NCI-H345 treated with DMSO at 0.1 percent for 48 hours (cell line): ENCODE measurements around the gene KCNMA1.

Experiments used
- DNase-seq: peaks from one replicate; lab custom pipeline; 2025; ENCODE audit not compliant: unreplicated experiment; lab: John Stamatoyannopoulos, UW

KCNMA1 gene

GRCh38 chr10:77173615-77174461, 463.8 kb downstream of the KCNMA1 start:
- peak; percentile 26 for DNase-seq

GRCh38 chr10:77172086-77172485, 465.5 kb downstream of the KCNMA1 start:
- no peak for DNase-seq

GRCh38 chr10:77168861-77169260, 468.7 kb downstream of the KCNMA1 start:
- DNase-seq: no peak

GRCh38 chr10:77168161-77168560, 469.4 kb downstream of the KCNMA1 start:
- no peak for DNase-seq

- DNase-seq: peak; percentile 45
Measured at GRCh38 chr10:77165445-77166208, 472.0 kb downstream of the KCNMA1 start.

- no peak for DNase-seq
Measured at GRCh38 chr10:77164616-77165311, 472.8 kb downstream of the KCNMA1 start.

- no peak for DNase-seq
Measured at GRCh38 chr10:77163670-77164348, 473.8 kb downstream of the KCNMA1 start.

- DNase-seq: no peak
Measured at GRCh38 chr10:77162697-77163096, 474.9 kb downstream of the KCNMA1 start.

GRCh38 chr10:77160679-77161078, 476.9 kb downstream of the KCNMA1 start:
- DNase-seq: peak; percentile 51

- no peak for DNase-seq
Measured at GRCh38 chr10:77159538-77160110, 478.0 kb downstream of the KCNMA1 start.

GRCh38 chr10:77158666-77159065, 478.9 kb downstream of the KCNMA1 start:
- no peak for DNase-seq

- DNase-seq: no peak
Measured at GRCh38 chr10:77157248-77158019, 480.2 kb downstream of the KCNMA1 start.

- no peak for DNase-seq
Measured at GRCh38 chr10:77156406-77156879, 481.2 kb downstream of the KCNMA1 start.

GRCh38 chr10:77152256-77152655, 485.4 kb downstream of the KCNMA1 start:
- DNase-seq: no peak

GRCh38 chr10:77151408-77151807, 486.2 kb downstream of the KCNMA1 start:
- no peak for DNase-seq

- no peak for DNase-seq
Measured at GRCh38 chr10:77149706-77150105, 487.9 kb downstream of the KCNMA1 start.

GRCh38 chr10:77149001-77149400, 488.6 kb downstream of the KCNMA1 start:
- no peak for DNase-seq

GRCh38 chr10:77147871-77148270, 489.7 kb downstream of the KCNMA1 start:
- DNase-seq: no peak

GRCh38 chr10:77146712-77147336, 490.8 kb downstream of the KCNMA1 start:
- no peak for DNase-seq
